RPMI7951 (cell line): ENCODE data around the gene LRFN3. TPM values are rescaled to one million over a fixed set of nuclear protein-coding genes. Genes with fewer than 3 reads are reported as not detected.

Source experiments
- total RNA-seq: library from RNA; depleted of rRNA; stranded (reverse); fragments of >200 nt; shearing (Covaris generic); gene quantifications from 2 replicates; pipeline ENCODE4 v1.2.3, GENCODE V29; 2014; rRNA removed

LRFN3 gene
- total RNA-seq, 1 experiment from 2014 or later, result 5.5 TPM

Other genes starting within 250 kb of the LRFN3 start
- not detected in 2 replicates for gene ZBTB32, start 231.8 kb upstream of the LRFN3 start, total RNA-seq
- gene KMT2B, start 218.4 kb upstream of the LRFN3 start, total RNA-seq, result 6.8 and 7.4 TPM in 2 replicates
- 4.2 and 6.8 TPM in 2 replicates for gene IGFLR1, start 193.9 kb upstream of the LRFN3 start, total RNA-seq
- gene U2AF1L4, start 191.0 kb upstream of the LRFN3 start, total RNA-seq, result 9.4 and 20.5 TPM in 2 replicates
- 130 and 159 TPM in 2 replicates for gene PSENEN, start 190.7 kb upstream of the LRFN3 start, total RNA-seq
- gene LIN37, start 187.8 kb upstream of the LRFN3 start, total RNA-seq, result 22.0 and 22.3 TPM in 2 replicates
- 0.10 TPM in 1 of 2 replicates, not detected in the other for gene HSPB6, start 179.3 kb upstream of the LRFN3 start, total RNA-seq
- 8.4 and 10.7 TPM in 2 replicates for gene PROSER3, start 178.2 kb upstream of the LRFN3 start, total RNA-seq
- 2.3 and 5.0 TPM in 2 replicates for gene ARHGAP33, start 160.8 kb upstream of the LRFN3 start, total RNA-seq
- gene PRODH2, start 123.5 kb upstream of the LRFN3 start, total RNA-seq, result not detected in 2 replicates
- not detected in 2 replicates for gene NPHS1, start 83.9 kb upstream of the LRFN3 start, total RNA-seq
- 0.10 TPM in 1 of 2 replicates, not detected in the other for gene KIRREL2, start 79.5 kb upstream of the LRFN3 start, total RNA-seq
- 15.3 and 18.9 TPM in 2 replicates for gene APLP1, start 67.8 kb upstream of the LRFN3 start, total RNA-seq
- gene NFKBID, start 35.8 kb upstream of the LRFN3 start, total RNA-seq, result 3.7 and 7.1 TPM in 2 replicates
- gene HCST, start 33.8 kb upstream of the LRFN3 start, total RNA-seq, result 1.9 TPM in 1 of 2 replicates, not detected in the other
- gene TYROBP, start 28.1 kb upstream of the LRFN3 start, total RNA-seq, result not detected in 2 replicates
- gene SDHAF1, start 58.8 kb downstream of the LRFN3 start, total RNA-seq, result 25.8 and 34.0 TPM in 2 replicates
- gene SYNE4, start 72.4 kb downstream of the LRFN3 start, total RNA-seq, result not detected in 2 replicates
- gene ALKBH6, start 77.8 kb downstream of the LRFN3 start, total RNA-seq, result 34.1 and 39.8 TPM in 2 replicates
- gene CLIP3, start 96.5 kb downstream of the LRFN3 start, total RNA-seq, result 1.7 and 2.0 TPM in 2 replicates
- gene THAP8, start 117.9 kb downstream of the LRFN3 start, total RNA-seq, result 5.4 and 5.9 TPM in 2 replicates
- 16.1 and 17.0 TPM in 2 replicates for gene WDR62, start 118.5 kb downstream of the LRFN3 start, total RNA-seq
- gene OVOL3, start 174.8 kb downstream of the LRFN3 start, total RNA-seq, result not detected in 2 replicates
- 137 and 167 TPM in 2 replicates for gene POLR2I, start 178.5 kb downstream of the LRFN3 start, total RNA-seq
- 317 and 522 TPM in 2 replicates for gene TBCB, start 179.1 kb downstream of the LRFN3 start, total RNA-seq
- gene CAPNS1, start 203.7 kb downstream of the LRFN3 start, total RNA-seq, result 526 and 543 TPM in 2 replicates
- 6.1 and 7.0 TPM in 2 replicates for gene COX7A1, start 216.1 kb downstream of the LRFN3 start, total RNA-seq